ENCODE results near the gene CFAP100.

Gene CFAP100

GRCh38 chr3:126373682-126374601, 20.8 kb upstream of the CFAP100 start:
- no peak for DNase-seq (ENCODE audit: low read depth)

GRCh38 chr3:126375835-126376331, 18.8 kb upstream of the CFAP100 start:
- DNase-seq (ENCODE audit: low read depth): no peak

DNA sequence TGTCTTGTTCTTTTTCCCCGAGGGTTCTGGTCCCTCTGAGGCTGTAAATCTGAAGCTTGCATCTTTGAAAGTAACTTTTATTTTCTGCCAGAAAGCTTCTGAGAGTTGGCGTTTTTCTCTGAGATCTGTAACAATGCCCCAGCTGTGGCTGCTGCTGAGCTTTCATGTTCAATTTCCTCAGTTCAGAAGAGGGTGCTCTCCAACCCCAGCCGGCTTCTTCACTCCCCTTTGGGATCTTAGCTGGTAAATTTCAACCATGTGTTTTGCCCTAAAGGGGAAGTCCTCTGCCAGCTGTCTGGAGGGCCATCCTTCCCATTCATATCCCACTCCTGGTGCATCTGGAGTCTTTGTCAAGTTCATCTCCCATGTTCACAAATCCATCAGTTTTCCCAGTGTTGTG, 18.3 kb upstream of the CFAP100 start:
- no peak for DNase-seq (ENCODE audit: low read depth)

- DNase-seq (ENCODE audit: low read depth): no peak
Observed at GRCh38 chr3:126377211-126377610, 17.5 kb upstream of the CFAP100 start.

DNA sequence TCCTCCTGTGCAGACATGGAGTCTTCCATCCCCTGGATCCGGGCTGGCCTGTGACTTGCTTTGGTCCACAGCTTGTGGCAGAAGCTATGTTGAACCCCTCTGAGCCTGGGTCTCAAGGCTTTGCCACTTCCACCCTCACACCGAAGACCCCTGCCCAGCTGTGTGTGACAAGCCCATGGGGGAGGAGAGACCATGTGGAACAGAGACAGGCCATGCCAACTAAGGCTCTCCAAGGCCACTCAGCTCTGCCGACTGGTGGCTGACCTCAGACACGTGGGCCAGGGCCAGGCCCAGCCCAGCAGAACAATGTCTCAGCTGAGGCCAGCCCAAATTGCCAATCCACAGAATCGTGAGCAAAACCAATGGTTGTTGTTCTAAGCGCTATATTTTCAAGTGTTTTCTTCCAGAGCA, 16.4 kb upstream of the CFAP100 start:
- no peak for DNase-seq (ENCODE audit: low read depth)

GRCh38 chr3:126380011-126380768, 14.5 kb upstream of the CFAP100 start:
- no peak for DNase-seq (ENCODE audit: low read depth)

- DNase-seq (ENCODE audit: low read depth): no peak
Observed at GRCh38 chr3:126381966-126382365, 12.7 kb upstream of the CFAP100 start.

GRCh38 chr3:126389112-126389793, 5.5 kb upstream of the CFAP100 start:
- peak; percentile 89 for DNase-seq (ENCODE audit: low read depth)

GRCh38 chr3:126389794-126390146, 4.9 kb upstream of the CFAP100 start:
- DNase-seq (ENCODE audit: low read depth): no peak

DNA sequence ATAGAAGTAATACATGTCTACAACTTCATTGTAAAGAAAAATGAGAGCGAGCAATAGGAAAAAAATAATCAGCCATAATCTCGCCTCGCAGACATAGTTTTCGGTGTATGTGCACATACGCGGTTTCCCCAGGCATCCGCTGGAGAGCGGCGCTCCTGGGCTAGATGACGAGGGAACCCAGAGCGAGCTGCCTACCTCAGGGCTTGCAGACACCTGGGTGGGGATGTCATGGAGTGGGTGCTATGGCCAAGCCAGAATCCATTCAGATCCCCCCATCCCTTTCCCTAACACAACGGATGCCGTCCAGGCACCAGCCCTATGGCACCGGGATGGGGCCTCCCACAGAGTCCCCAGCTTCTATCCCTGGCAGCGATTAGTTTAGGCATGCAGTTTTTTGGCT, 4.5 kb upstream of the CFAP100 start:
- no peak for DNase-seq (ENCODE audit: low read depth)

DNA sequence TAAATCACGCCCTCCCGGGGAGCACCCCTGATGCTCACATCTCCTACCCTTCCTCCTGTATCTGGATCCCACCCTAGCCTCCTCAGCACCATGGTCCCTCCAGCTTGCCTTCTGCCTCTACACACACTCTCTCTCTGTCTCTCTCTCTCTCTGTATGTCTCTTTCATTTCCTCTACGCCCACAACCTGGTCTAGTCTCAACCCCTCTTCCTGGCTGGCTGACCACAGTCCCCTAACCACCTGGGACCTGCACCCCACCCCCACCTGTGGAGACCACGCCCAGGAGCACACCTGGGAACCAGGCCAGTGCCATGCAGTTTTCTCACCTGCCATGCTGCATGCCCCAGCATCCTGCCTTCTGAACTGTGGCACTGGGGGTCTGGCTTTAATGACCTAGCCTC, 4.0 kb upstream of the CFAP100 start:
- DNase-seq (ENCODE audit: low read depth): no peak

GRCh38 chr3:126391631-126392030, 3.1 kb upstream of the CFAP100 start:
- DNase-seq (ENCODE audit: low read depth): no peak

GRCh38 chr3:126392246-126392645, 2.5 kb upstream of the CFAP100 start:
- no peak for DNase-seq (ENCODE audit: low read depth)

DNA sequence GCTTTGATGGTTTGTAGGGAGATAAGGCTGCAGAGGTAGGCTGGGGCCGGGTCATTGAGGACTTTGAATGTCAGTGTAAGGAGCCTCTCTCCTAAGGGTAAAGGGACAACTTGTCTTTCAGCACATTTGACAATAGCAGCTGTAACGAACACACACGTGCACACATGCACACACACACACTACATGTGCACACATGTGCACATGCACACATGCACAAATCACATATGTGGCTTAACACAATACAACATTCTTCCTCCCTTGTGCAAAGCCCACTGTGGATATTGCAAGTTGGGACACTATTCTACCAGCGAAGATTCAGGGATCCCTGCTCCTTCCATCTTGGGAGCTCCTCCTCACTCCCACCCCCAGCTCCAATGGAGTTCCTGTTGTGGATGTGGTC, 1.1 kb upstream of the CFAP100 start:
- DNase-seq (ENCODE audit: low read depth): no peak

GRCh38 chr3:126394977-126395321, 240 bp downstream of the CFAP100 start:
- DNase-seq (ENCODE audit: low read depth): no peak

GRCh38 chr3:126395846-126396513, 1.3 kb downstream of the CFAP100 start:
- no peak for DNase-seq (ENCODE audit: low read depth)

DNA sequence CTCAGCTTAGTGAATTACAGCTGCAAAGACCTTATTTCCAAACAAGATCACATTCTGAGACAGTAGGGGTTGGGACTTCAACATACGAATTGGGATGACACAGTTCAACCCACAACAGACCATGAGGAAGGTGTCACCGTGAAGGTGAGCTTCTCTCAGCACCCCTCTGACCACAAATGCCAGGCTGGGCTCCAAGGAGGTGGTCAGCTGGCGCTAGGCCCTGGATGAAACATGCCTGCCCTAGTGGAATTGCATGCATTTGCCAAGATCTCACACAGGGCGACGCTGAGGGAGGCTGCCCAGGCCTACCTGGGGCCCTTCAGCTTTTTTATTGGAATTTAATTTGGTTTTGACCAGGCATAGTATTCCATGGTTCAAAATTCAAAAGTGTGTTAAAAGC, 1.8 kb downstream of the CFAP100 start:
- no peak for DNase-seq (ENCODE audit: low read depth)

GRCh38 chr3:126397610-126398422, 3.1 kb downstream of the CFAP100 start:
- DNase-seq (ENCODE audit: low read depth): no peak

DNA sequence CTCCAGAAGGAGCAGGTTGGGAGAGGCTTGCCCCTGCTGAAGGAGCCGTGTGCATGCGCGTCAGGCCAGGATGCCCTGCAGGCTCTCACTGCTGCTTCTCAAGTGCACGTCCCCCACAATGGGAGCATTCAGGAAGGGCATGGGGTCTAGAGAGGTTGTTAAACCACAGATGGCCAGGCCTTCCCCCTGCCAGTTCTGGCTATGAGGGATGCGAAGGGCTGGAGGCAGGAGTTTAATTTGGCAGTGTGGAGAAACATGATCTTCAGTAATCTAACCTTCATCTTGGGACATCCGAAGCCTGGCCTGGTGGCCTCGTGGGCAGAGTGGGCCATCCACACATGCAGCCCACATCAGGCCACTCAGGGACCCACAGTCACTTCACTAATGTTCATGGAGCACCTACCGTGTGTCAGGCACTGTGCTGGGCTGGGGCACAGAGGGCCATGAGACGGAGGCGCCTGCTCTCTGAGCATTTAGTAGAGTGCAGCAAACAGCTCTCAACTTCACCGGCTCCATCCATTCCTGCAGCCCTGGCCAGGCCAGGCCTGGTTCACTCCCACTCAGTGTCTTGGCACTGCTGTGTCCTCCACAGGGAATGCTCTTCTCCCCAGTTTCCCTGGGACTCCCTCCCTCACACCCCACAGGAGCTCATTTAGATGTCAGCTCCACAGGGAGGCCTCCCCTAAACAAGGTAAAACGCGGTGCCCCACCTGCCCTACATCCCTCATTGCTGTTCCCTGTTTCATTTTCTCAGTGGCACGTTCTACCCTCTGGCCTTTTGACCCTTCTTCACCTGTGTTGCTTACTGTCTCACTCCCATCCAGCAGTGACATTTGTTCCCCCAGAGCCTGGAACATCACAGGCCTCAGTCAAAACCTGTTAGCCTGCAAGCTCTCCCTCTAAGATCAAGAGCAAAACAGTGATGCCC, 4.0 kb downstream of the CFAP100 start:
- no peak for DNase-seq (ENCODE audit: low read depth)

DNA sequence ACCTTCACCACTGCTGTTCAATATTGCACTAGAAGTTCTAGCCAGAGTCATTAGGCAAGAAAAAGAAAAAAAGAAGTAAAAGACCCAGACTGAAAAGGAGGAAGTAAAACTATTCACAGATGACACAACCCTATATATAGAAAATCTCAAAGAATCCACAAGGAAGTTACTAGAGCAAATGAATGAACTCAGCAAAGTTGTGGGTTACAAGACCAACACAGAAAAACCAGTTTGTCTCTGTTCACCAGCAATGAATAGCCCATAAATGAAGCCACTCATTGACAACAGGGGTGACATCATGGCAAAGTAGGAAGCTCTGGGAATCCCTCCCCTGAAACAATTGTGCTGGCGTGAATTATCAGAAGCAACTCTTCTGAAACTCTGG, 4.6 kb downstream of the CFAP100 start:
- DNase-seq (ENCODE audit: low read depth): no peak

Data from ELR (cell line).